DMS153 (cell line): Measurements from ENCODE around the gene PSMD13.

ENCODE experiments used
- DNase-seq: peaks from one replicate; lab custom pipeline; 2025; lab: John Stamatoyannopoulos, UW

Gene PSMD13

DNA sequence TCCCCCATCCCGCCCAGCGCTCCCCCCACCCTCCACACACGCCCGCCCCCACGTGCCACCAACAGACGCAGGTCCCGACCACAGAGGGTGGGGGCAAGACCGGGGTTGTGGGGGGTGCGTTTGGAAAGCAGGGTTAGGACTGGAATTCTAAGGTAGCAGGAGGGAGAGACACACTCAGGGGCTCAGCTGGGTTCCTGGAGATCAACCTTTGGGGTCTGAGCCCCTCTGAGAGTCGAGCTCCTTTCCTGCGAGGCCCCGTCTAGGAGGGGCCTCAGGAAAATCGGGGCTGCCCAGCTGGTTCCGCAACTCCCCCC lies 52.6 kb downstream of the PSMD13 start:
- DNase-seq, result no peak

DNA sequence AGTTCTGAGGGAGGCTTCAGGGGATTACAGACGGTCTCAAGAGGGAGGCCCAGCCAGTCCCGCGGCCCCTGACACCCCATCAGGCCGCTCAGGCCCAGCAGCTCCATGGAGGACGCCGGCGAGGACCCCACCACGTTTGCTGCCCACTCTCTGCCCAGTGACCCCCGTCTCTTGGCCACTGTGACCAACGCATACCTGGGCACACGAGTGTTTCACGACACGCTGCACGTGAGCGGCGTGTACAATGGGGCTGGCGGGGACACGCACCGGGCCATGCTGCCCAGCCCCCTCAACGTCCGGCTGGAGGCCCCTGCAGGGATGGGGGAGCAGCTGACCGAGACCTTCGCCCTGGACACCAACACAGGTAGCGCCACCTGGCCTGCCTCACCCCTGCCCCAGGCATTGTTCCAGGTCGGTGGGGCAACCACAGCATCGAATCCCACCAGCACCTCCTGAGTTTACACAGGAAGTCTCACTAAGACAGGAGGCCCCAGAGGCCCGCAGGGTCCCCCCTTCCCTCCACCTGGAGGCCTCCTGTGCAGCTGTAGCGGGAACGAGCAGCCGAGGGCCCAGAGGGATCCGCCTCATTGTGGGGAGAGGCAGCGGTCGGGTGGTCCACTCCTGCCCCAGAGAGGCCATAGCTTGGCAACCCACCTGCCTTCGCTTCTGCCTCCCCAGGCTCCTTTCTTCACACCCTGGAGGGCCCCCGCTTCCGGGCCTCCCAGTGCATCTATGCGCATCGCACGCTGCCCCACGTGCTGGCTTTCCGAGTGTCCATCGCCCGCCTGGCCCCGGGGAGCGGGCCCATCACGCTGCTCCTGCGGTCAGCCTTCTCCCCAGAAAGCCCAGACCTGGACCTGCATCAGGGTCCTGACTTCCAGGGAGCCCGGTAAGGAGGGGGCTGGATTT lies 53.2 kb downstream of the PSMD13 start:
- DNase-seq, result no peak

DNA sequence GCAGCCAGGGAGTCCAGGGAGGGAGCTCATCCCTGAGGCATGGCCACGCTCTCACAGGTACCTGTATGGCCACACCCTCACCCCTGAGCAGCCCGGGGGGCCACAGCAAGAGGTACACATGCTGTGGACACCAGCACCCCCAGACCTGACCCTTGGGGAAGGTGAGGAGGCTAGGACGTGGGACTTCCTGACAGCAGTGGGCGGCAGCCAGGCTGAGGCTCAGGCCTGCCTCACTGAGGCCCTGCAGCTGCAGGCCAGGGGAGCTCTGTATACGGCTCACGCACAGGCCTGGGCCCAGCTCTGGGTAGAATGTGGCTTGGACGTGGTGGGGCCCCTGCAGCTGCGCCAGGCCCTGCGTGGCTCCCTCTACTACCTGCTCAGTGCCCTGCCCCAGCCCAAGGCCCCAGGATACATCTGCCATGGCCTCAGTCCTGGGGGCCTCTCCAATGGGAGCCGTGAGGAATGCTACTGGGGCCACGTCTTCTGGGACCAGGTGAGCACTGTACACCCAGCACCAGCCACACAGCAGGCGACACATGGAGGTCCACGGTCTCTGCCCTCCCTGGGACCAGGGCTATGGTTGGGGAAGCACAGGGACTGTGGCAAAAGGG lies 54.0 kb downstream of the PSMD13 start:
- DNase-seq, result no peak

- no peak for DNase-seq
Measured at GRCh38 chr11:291281-292210, 54.8 kb downstream of the PSMD13 start.

DNA sequence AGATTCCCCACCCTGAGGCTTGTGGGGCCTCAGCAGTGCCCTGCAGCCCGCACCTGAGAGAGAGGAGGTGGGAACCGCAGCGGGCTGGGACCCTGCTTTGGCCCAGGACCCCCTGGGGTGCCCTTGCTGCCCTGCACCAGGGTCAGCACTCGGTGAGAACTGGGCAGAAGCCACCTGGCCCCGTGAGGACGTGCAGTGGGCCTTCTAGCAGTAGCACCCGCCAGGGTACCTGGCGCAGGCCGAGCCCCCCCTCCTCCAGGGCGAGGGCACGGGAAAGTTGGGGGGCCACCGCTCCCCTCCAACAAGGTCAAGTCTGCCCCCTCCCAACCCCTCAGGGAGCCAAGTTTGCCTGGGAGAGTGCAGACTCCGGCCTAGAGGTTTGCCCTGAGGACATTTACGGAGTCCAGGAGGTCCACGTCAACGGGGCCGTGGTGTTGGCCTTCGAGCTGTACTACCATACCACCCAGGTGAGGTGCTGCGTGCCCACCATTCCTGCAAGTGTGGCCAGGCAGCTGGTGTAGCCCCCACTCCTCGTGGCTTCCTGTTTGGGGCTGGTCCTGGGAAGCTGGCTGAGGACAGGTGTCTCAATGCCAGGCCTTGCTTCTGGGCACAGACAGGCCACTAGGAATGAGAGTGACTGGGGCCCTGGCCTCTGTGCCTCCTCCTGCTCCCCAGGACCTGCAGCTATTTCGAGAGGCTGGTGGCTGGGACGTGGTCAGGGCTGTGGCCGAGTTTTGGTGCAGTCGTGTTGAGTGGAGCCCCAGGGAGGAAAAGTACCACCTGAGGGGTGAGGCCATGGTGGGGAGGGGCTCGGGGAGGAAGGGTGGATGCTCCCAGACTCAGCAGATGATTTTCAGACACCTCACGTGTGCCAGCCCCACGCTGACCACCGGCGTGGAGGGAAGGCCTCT lies 55.7 kb downstream of the PSMD13 start:
- DNase-seq, result no peak

GRCh38 chr11:293271-293851 lies 56.6 kb downstream of the PSMD13 start:
- DNase-seq, result no peak

DNA sequence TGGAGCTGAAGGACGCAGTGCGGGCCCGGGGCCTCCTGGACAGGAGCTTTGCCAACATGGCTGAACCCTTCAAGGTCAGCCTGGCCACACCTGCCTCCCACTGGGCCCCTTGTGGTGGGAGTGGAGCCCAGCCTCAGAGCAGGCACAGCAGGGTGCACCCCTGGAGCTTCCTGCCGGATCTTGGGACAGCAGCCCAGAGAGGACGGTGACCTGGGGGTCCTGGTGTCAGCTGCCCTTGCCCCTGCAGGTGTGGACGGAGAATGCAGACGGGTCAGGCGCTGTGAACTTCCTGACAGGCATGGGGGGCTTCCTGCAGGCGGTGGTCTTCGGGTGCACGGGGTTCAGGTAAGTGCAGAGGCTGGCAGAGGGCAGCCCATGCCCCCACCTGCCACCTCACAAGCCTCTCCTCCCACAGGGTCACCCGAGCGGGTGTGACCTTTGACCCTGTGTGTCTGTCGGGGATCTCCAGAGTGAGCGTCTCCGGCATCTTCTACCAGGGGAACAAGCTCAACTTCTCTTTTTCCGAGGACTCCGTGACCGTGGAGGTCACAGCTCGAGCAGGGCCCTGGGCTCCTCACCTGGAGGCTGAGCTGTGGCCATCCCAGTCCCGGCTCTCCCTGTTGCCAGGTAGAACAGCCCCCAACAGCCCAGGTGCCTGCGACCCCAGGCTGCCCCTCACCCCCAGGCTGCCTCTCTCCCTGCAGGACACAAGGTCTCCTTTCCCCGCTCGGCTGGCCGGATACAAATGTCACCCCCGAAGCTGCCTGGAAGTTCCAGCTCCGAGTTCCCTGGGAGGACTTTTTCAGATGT lies 57.3 kb downstream of the PSMD13 start:
- no peak for DNase-seq

GRCh38 chr11:294780-295179 lies 58.0 kb downstream of the PSMD13 start:
- no peak for DNase-seq

DNA sequence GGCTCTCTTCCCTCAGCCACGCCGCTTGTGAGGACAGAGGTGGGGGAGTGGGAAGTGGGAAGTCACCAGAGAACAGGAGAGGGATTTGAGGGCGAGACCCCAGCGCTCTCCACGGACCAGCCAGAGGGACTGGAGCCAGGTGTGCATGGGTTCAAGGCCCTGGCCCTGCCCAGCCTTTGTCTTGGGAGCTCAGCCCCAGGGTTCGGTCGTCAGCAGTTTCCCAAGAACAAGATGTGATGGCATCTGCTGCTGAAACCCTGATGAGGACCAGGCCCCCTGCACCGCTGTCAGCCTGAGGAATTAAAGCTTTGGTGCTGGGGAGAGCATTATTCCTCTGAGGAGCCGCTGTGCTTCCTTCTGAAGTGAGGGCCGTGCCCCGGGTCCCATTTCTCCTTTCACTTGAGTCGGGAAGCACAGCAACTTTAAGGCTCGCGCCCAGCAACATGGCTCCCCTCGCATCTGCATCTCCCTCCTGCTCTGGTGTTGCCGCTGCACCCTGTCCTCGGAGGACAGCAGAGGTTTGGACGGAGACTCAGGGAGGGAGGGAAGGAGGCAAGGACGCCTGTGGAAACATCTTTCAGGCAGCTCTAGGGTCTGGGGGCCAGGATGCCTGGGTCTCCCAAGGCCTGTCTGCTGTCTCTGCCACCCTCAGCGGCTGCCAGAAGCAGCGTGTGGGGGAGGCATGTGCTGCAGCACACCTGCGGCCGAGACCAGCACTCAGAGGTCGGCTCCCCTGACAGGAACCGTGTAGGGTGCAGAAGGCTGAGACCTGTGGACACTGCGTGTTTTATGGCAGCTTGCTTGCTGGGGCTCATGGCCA lies 58.8 kb downstream of the PSMD13 start:
- DNase-seq, result no peak

DNA sequence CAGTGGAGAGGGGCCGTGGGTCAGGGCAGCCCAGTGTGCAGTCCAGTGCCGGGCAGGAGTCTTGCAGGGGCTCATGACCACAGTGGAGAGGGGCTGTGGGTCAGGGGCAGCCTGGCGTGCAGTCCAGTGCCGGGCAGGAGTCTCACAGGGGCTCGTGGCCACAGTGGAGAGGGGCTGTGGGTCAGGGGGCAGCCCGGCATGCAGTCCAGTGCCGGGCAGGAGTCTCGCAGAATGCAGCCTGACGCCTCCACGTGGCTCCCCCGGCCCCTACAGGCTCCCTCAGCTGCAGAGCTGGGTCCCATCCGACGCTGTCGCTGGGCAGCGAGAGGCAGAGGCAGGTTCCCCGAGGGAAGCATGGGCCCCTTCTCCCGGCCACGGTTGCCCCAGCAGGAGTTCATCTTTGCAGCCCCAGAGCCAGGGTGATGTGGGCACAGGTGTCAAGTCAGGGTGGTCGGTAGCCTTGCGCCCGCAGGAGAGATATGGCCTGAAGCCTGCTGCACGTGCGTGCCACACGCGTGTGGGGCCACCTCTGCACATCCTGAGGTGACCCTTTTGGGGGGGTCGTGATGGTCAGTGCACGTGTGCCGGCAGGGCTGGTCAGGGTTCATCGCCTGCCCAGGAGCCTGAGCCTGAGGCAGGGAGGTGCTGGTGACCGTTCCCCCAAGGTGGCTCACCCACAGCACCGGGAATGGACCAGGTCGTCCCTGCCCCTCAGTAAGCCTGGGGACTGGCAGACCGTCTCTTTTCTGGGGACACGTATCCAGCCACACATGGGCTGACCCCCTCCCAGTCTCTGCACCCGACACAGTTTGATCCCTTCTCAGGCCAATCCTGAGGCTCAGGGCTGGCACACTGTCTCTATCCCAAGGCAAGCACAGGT lies 59.6 kb downstream of the PSMD13 start:
- DNase-seq, result no peak

- no peak for DNase-seq
Measured at GRCh38 chr11:297051-297585, 60.3 kb downstream of the PSMD13 start.

- DNase-seq, result no peak
Measured at GRCh38 chr11:297586-298405, 61.0 kb downstream of the PSMD13 start.

DNA sequence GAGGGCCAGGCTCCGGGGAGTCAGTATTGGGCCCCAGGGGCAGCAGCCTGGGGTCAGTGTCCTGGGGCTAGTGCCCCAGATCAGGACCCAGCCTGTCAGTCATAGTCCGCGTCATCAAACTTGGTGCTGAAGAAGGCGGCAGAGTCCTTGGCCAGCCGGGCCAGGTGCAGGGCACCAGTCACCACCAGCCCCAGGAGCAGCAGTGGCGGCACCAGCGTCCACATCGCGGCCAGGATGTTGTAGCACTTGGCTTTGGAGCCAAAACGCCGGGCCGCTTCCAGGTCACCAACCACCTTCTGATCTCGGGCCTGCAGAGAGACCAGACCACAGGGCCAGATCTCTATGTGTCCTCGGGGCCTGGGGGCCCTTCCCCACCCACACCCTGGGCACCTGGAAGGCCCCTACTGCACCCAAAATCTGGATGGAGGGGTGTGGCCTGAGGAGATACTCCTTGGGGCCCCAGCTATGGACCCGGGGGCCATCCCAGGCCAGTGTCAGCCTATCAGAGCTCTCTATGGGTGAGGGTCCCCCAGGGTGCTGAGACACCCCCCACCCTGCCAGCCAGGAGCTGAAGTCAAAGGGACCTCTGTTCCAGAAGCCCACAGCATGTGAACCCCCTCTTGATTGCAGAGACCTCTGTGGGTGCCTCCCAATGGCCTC lies 61.8 kb downstream of the PSMD13 start:
- no peak for DNase-seq

- no peak for DNase-seq
Measured at GRCh38 chr11:299081-299891, 62.5 kb downstream of the PSMD13 start, which contains the start of gene IFITM5. IFITM5 (minus strand) TSS chr11:299526; CDS start chr11:299490, 36 bp downstream.

DNA sequence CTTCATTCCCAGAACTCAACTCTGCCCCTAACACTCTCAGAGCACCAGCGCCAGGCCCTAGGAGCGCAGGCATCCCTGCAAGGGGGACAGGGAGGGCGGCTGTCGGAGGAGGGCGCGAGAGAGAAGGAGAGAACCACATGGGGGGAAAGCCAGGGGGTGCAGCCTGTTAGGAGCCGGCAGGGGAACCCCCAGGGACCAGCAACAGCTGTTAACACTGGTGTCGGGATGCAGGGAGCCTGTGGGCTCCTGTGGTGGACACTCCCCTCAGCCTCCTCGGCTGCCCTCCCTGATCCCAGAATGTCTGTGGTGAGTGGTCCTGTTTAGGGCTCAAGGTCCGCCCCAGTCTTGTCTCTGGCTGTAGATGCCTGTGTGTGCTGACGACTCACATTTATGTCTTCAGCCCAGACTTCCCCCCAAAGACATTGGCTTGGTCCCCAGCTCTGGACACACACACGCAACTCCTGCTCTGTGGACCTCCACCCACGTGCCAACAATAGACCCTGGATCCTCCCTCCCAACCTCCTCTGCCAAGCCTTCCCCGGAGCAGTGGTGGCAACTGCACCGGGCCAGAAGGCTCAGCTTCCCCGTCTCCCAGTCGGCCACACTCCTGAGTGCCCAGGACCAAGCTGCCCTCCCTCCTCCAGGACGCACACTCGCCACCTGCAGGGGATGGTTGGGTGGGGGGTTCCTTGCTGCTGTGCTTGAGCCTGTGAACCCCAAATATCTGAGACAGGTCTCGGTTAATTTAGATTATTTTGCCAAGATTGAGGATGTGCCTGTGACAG lies 63.4 kb downstream of the PSMD13 start:
- DNase-seq, result no peak
